ES-I3 (cell line): ENCODE data around the gene TRAT1.
"Not testable (repeated sequence)": the region's sequence is repeated elsewhere in the genome, so short reads cannot be mapped to it uniquely, and the experiment has no call there.

Experiments
- H3K36me3 ChIP-seq: 2 replicates; pipeline ENCODE4 v1.6.1; 2013; ENCODE audit warnings: mild to moderate bottlenecking, low read length, control low read depth, moderate library complexity; ENCODE audit not compliant: insufficient read depth
- H3K4me1 ChIP-seq: 2 replicates; pipeline ENCODE4 v1.6.1; 2013; ENCODE audit warnings: mild to moderate bottlenecking, control low read depth, low read length; ENCODE audit not compliant: insufficient read depth
- H3K9ac ChIP-seq: 2 replicates; pipeline ENCODE4 v1.6.1; 2013; ENCODE audit warnings: low read depth, mild to moderate bottlenecking, low read length, moderate library complexity
- H3K9me3 ChIP-seq: 2 replicates; pipeline ENCODE4 v1.6.1; 2013; ENCODE audit warnings: mild to moderate bottlenecking, low read length, moderate library complexity; ENCODE audit not compliant: control insufficient read depth, insufficient read depth

The TRAT1 gene

GRCh38 chr3:108822123-108822897 lies at the start of gene TRAT1:
TRAT1 (plus strand) TSS chr3:108822786; CDS start chr3:108822928, 142 bp downstream.
- H3K36me3 ChIP-seq, result no peaks in the 10 kb centered on the region
- no peak within 1 kb of the TSS for H3K9ac ChIP-seq
- no peaks in the 10 kb centered on the region for H3K9me3 ChIP-seq
- no peaks in the 10 kb centered on the region for H3K4me1 ChIP-seq

GRCh38 chr3:108775649-108776048 lies 46.9 kb upstream of the TRAT1 start:
- H3K9me3 ChIP-seq, result no peaks in the 10 kb centered on the region
- H3K36me3 ChIP-seq, result no peaks in the 10 kb centered on the region
- H3K4me1 ChIP-seq, result no peaks in the 10 kb centered on the region
- no peak overlapping the region for H3K9ac ChIP-seq

GRCh38 chr3:108779496-108779895 lies 43.1 kb upstream of the TRAT1 start:
- H3K9me3 ChIP-seq, result no peaks in the 10 kb centered on the region
- no peaks in the 10 kb centered on the region for H3K36me3 ChIP-seq
- no peak overlapping the region for H3K9ac ChIP-seq
- H3K4me1 ChIP-seq, result no peaks in the 10 kb centered on the region

- no peaks in the 10 kb centered on the region for H3K9me3 ChIP-seq
- no peaks in the 10 kb centered on the region for H3K36me3 ChIP-seq
- H3K9ac ChIP-seq, result no peak overlapping the region
- H3K4me1 ChIP-seq, result no peaks in the 10 kb centered on the region
Observed at GRCh38 chr3:108780235-108780634, 42.4 kb upstream of the TRAT1 start.

GRCh38 chr3:108791473-108791872 lies 31.1 kb upstream of the TRAT1 start:
- H3K36me3 ChIP-seq, result no peaks in the 10 kb centered on the region
- no peaks in the 10 kb centered on the region for H3K9me3 ChIP-seq
- H3K9ac ChIP-seq, result no peak overlapping the region

GRCh38 chr3:108804437-108804836 lies 18.1 kb upstream of the TRAT1 start:
- Histone ChIP-seq H3K9me3 (no peaks in the 10 kb centered on the region), H3K9ac (no peak overlapping the region), H3K4me1 (no peaks in the 10 kb centered on the region), H3K36me3 (no peaks in the 10 kb centered on the region)

More at GRCh38 chr3:108791473-108791872, 31.1 kb upstream of the TRAT1 start:
- H3K4me1 ChIP-seq, result no peaks in the 10 kb centered on the region

GRCh38 chr3:108804966-108805365 lies 17.6 kb upstream of the TRAT1 start:
- Histone ChIP-seq H3K9me3 (no peaks in the 10 kb centered on the region), H3K9ac (no peak overlapping the region), H3K4me1 (no peaks in the 10 kb centered on the region), H3K36me3 (no peaks in the 10 kb centered on the region)

- no peaks in the 10 kb centered on the region for H3K9me3 ChIP-seq
- H3K36me3 ChIP-seq, result no peaks in the 10 kb centered on the region
- H3K4me1 ChIP-seq, result no peaks in the 10 kb centered on the region
- no peak overlapping the region for H3K9ac ChIP-seq
Observed at GRCh38 chr3:108806316-108806715, 16.3 kb upstream of the TRAT1 start.

- Histone ChIP-seq H3K9ac (no peak overlapping the region), H3K4me1 (no peaks in the 10 kb centered on the region), H3K9me3 (no peaks in the 10 kb centered on the region), H3K36me3 (no peaks in the 10 kb centered on the region)
Observed at GRCh38 chr3:108818404-108818803, 4.2 kb upstream of the TRAT1 start.

- H3K9me3 ChIP-seq, result no peaks in the 10 kb centered on the region
- no peaks in the 10 kb centered on the region for H3K4me1 ChIP-seq
- H3K9ac ChIP-seq, result no peak overlapping the region
- no peaks in the 10 kb centered on the region for H3K36me3 ChIP-seq
Observed at GRCh38 chr3:108820586-108820985, 2.0 kb upstream of the TRAT1 start.

- Histone ChIP-seq H3K9ac (no peak overlapping the region), H3K9me3 (no peaks in the 10 kb centered on the region), H3K4me1 (no peaks in the 10 kb centered on the region), H3K36me3 (no peaks in the 10 kb centered on the region)
Observed at GRCh38 chr3:108823227-108823626, 641 bp downstream of the TRAT1 start.

GRCh38 chr3:108823803-108824202 lies 1.2 kb downstream of the TRAT1 start:
- H3K9me3 ChIP-seq, H3K9ac ChIP-seq, H3K4me1 ChIP-seq, H3K36me3 ChIP-seq: not testable (repeated sequence)

GRCh38 chr3:108826309-108827187 lies 4.0 kb downstream of the TRAT1 start:
- no peaks in the 10 kb centered on the region for H3K4me1 ChIP-seq
- H3K9me3 ChIP-seq, result no peaks in the 10 kb centered on the region
- H3K36me3 ChIP-seq, result no peaks in the 10 kb centered on the region
- no peak overlapping the region for H3K9ac ChIP-seq

- H3K9ac ChIP-seq, result no peak overlapping the region
- no peaks in the 10 kb centered on the region for H3K4me1 ChIP-seq
- no peaks in the 10 kb centered on the region for H3K36me3 ChIP-seq
- H3K9me3 ChIP-seq, result no peaks in the 10 kb centered on the region
Observed at GRCh38 chr3:108830381-108830780, 7.8 kb downstream of the TRAT1 start.
